ENCODE data around the gene CRACDL.

DNA sequence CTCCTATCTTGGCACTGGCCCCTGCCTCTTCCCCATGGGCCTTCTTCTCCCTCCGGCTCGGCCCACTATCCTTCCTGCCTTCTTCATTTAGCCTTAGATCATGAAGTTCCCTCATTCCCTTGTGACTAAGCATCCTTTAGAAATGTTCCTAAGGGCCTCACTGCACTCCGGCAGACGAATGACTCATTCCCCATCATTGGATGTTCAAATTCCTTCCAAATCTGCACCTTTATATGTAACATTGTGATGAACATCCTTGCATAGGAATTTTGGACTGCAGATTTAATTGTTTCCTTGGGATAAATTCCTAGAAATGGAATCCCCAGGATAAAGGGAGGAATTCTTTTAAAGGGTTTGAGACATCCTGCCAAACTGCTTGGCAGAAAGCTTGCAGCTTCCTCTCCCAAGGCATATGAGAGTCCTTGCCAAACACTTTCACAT, 19.0 kb downstream of the CRACDL start:
- no peak for TF ChIP-seq POLR2A (IDR thresholded peaks at IDR 0.05; ENCODE audit: low read depth, low read length)
- no peak for TF ChIP-seq POLR2AphosphoS5 (IDR thresholded peaks at IDR 0.05; ENCODE audit: low read depth, low read length)
- TF ChIP-seq TAF1 (IDR thresholded peaks at IDR 0.05; ENCODE audit: borderline replicate concordance, low read depth, low read length): no peak

Measured in GM12892 (cell line).